OCI-LY7 (cell line): ENCODE results near the gene CNOT1. TPM values are rescaled to one million over a fixed set of nuclear protein-coding genes. Genes with fewer than 3 reads are reported as not detected.

Experiments
- BruUV-seq: library from RNA; stranded (reverse); fragments of 400-500 nt; replicated peaks from 2 replicates; lab custom pipeline; 2021; lab: Mats Ljungman, UMichigan
- CTCF ChIA-PET: fragments of 300-600 bp; sonication (Branson Sonifier 250); formaldehyde crosslinking; loops from one replicate; lab custom pipeline; 2022; ENCODE audit warnings: antibody characterized with exemption; ENCODE audit not compliant: unreplicated experiment; lab: Charles Lee
- POLR2A ChIA-PET: fragments of 300-600 bp; sonication (Branson Sonifier 250); formaldehyde crosslinking; loops from one replicate; lab custom pipeline; 2022; ENCODE audit warnings: antibody characterized with exemption; lab: Charles Lee
- DNase-seq: peaks from one replicate; pipeline ENCODE4 v3.0.0-alpha.2; 2015; ENCODE audit warnings: low spot score
- H2AFZ ChIP-seq: fragments of 200-600 bp; sonication (generic), shearing (Covaris generic); 2 replicates; pipeline ENCODE4 v1.6.1; 2014; ENCODE audit warnings: mild to moderate bottlenecking, antibody characterized with exemption, low read length, moderate library complexity
- H3K27ac ChIP-seq: fragments of 200-600 bp; sonication (generic); 2 replicates; pipeline ENCODE4 v1.5.1; 2014; ENCODE audit warnings: mixed run types, low read depth, mild to moderate bottlenecking, moderate library complexity, low read length, inconsistent platforms; ENCODE audit not compliant: poor library complexity, severe bottlenecking
- H3K36me3 ChIP-seq: fragments of 200-600 bp; sonication (generic); 2 replicates; pipeline ENCODE4 v1.6.1; 2014; ENCODE audit warnings: mild to moderate bottlenecking, antibody characterized with exemption, low read length, moderate library complexity, mixed read lengths; ENCODE audit not compliant: insufficient read depth
- H3K4me1 ChIP-seq: fragments of 200-600 bp; sonication (generic); 2 replicates; pipeline ENCODE4 v1.5.1; 2014; ENCODE audit warnings: mild to moderate bottlenecking, low read length; ENCODE audit not compliant: insufficient read depth, poor library complexity, severe bottlenecking
- H3K4me2 ChIP-seq: fragments of 200-600 bp; sonication (generic); 2 replicates; pipeline ENCODE4 v1.6.1; 2014; ENCODE audit warnings: mild to moderate bottlenecking, low read length
- H3K4me3 ChIP-seq: fragments of 200-600 bp; sonication (generic); 2 replicates; pipeline ENCODE4 v1.5.1; 2014; ENCODE audit warnings: mild to moderate bottlenecking, low read depth, low read length; ENCODE audit not compliant: poor library complexity, severe bottlenecking
- H3K79me2 ChIP-seq: fragments of 200-600 bp; sonication (generic); 2 replicates; pipeline ENCODE4 v1.6.1; 2016; ENCODE audit warnings: low read depth, mild to moderate bottlenecking, low read length, moderate library complexity, mixed read lengths; ENCODE audit not compliant: insufficient read depth
- H3K9me2 ChIP-seq: fragments of 200-600 bp; sonication (generic); 2 replicates; pipeline ENCODE4 v1.6.1; 2016; ENCODE audit warnings: mild to moderate bottlenecking, low read length, mixed read lengths; ENCODE audit not compliant: insufficient read depth
- H3K9me3 ChIP-seq: fragments of 200-600 bp; sonication (generic); 2 replicates; pipeline ENCODE4 v1.6.1; 2014; ENCODE audit warnings: mild to moderate bottlenecking, mixed run types, low read length, mixed read lengths
- H4K20me1 ChIP-seq: fragments of 200-600 bp; sonication (generic); 2 replicates; pipeline ENCODE4 v1.6.1; 2014; ENCODE audit warnings: mild to moderate bottlenecking, antibody characterized with exemption, low read length, moderate library complexity, mixed read lengths; ENCODE audit not compliant: insufficient read depth
- CTCF ChIP-seq: fragments of 200-600 bp; sonication (generic); conservative IDR thresholded peaks from 2 replicates; pipeline ENCODE4 v1.5.1; 2014; ENCODE audit warnings: mild to moderate bottlenecking, antibody characterized with exemption, low read length, moderate library complexity, mixed read lengths
- EZH2phosphoT487 ChIP-seq: fragments of 200-600 bp; sonication (generic); IDR thresholded peaks from 2 replicates; pipeline ENCODE4 v1.6.1; 2018; ENCODE audit warnings: low read depth, borderline replicate concordance, mild to moderate bottlenecking, mixed run types, antibody characterized with exemption, low read length, moderate library complexity, mixed read lengths
- intact Hi-C: fragments of 100-400 bp; cut with micrococcal nuclease; formaldehyde crosslinking; loops from one replicate; pipeline ENCODE4 v1.10.0; 2022; ENCODE audit not compliant: unreplicated experiment
- total RNA-seq, 2 experiments: library from RNA; depleted of rRNA in 1 of 2; stranded (reverse); fragments of >200 nt in 1 of 2; shearing (Covaris generic) in 1 of 2; gene quantifications; 2 replicates each; pipeline ENCODE4 v1.2.3, GENCODE V29; 2014 to 2022

CNOT1 gene
- total RNA-seq, 2 experiments from 2014 or later, result 230 to 288 TPM

- ChIA-PET POLR2A (no interaction called here), CTCF (no interaction called here)
- intact Hi-C loops, result no loop called here
- Histone ChIP-seq H3K27ac (no peak overlapping the region), H3K9me3 (no peaks in the 10 kb centered on the region; the same call in 1 of the 2 replicates), H3K4me1 (no peaks in the 10 kb centered on the region), H3K9me2 (no peaks in the 10 kb centered on the region), H3K36me3 (peaks cover 84% of the 10 kb centered on the region), H2AFZ (no peak overlapping the region), H3K4me3 (no peak overlapping the region), H4K20me1 (peaks cover 15% of the 10 kb centered on the region), H3K4me2 (no peak overlapping the region), H3K79me2 (peaks cover 100% of the 10 kb centered on the region)
- TF ChIP-seq CTCF, result no peak
- no TSS peak for BruUV-seq
- no peak for DNase-seq
Observed at GRCh38 chr16:58605562-58605961, 24.1 kb downstream of the CNOT1 start.

DNA sequence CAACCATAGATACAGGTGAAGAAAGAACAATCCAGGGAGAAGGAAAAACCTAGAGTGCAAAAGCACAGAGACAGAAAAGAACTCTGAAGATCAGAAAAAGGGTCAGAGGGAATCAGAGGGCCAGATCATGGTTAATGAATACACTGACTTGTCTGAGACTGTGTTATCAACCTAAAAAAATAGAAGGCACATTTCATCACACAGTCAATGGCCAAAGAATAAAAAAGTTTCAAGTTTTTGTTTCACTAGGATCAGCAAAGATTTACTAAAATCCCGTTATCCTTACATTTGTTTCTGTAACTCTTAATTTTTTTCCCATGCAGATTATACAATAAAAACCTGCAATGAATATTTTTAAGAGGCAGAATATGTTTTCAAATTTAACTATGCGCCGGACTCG is 38.5 kb downstream of the CNOT1 start:
- Histone ChIP-seq H4K20me1 (peaks cover 6% of the 10 kb centered on the region; the same call in 1 of the 2 replicates), H3K4me3 (no peak overlapping the region), H3K9me3 (no peaks in the 10 kb centered on the region), H3K9me2 (no peaks in the 10 kb centered on the region), H3K79me2 (peaks cover 52% of the 10 kb centered on the region), H3K36me3 (peaks cover 98% of the 10 kb centered on the region), H3K4me1 (no peaks in the 10 kb centered on the region), H2AFZ (no peak overlapping the region), H3K4me2 (no peak overlapping the region), H3K27ac (no peak overlapping the region)
- no peak for DNase-seq
- ChIA-PET POLR2A (interaction anchor here (1.2 kb wide), 1 partner anchor 46 kb away, joined by 3 read pairs; no protein-coding TSS in a partner anchor), CTCF (no interaction called here)
- no TSS peak for BruUV-seq
- TF ChIP-seq CTCF, result no peak
- TF ChIP-seq EZH2phosphoT487, result no peak
- intact Hi-C loops, result no loop called here

DNA sequence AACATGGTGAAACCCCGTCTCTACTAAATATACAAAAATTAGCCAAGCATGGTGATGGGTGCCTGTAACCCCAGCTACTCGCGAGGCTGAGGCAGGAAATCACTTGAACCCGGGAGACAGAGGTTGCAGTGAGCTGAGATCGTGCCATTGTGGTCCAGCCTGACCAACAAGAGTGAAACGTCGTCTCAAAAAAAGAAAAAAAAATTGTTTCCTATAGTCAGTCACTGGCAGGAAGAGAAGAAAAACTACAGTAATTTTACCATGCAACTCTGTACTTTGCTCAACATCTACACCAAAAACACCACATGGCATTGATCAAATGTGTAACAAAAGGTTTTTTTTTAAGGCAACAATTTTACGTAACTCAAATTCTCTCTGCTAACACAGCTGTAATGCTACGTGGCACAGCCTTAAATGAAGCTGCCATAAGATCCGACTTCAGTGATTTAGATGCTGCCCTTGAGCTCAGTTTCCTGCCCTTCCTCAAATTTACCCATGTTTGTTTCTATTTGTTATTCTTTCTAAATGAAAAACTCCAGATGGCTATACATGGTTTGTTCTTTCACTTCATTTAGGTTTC is 40.2 kb downstream of the CNOT1 start:
- CTCF ChIA-PET, result no interaction called here
- TF ChIP-seq EZH2phosphoT487, result no peak
- no peak for TF ChIP-seq CTCF
- Histone ChIP-seq H3K9me3 (no peaks in the 10 kb centered on the region), H3K79me2 (peaks cover 49% of the 10 kb centered on the region), H3K4me3 (no peak overlapping the region), H3K36me3 (peaks cover 97% of the 10 kb centered on the region), H4K20me1 (peaks cover 6% of the 10 kb centered on the region; the same call in 1 of the 2 replicates), H3K4me1 (no peaks in the 10 kb centered on the region), H3K27ac (no peak overlapping the region), H3K4me2 (no peak overlapping the region), H3K9me2 (no peaks in the 10 kb centered on the region), H2AFZ (no peak overlapping the region)
- no peak for DNase-seq
- POLR2A ChIA-PET, result interaction anchor here (0.6 to 1.4 kb wide), 6 partner anchors 9 to 180 kb away, joined by 3 to 6 read pairs (median 3); no protein-coding TSS in a partner anchor
- no TSS peak for BruUV-seq
- intact Hi-C loops, result no loop called here
